Esophagus squamous epithelium (tissue), 4 donors: ENCODE measurements around the gene ITPKB.
"Not testable (repeated sequence)": the region's sequence is repeated elsewhere in the genome, so short reads cannot be mapped to it uniquely, and the experiment has no call there.

Experiments
- CTCF ChIP-seq, 6 experiments: fragments of 450-650 bp in 4 of 6; fragments of 200-600 bp in 2 of 6; sonication (generic) in 2 of 6; IDR thresholded peaks; one replicate each; pipeline ENCODE4 v1.5.1; 2016 to 2019; ENCODE audit warnings: antibody characterized with exemption in 6 of 6, mild to moderate bottlenecking in 4 of 6, moderate library complexity in 4 of 6
- POLR2A ChIP-seq, 4 donors: fragments of 450-650 bp; IDR thresholded peaks; one replicate each; pipeline ENCODE4 v1.6.1; 2017; ENCODE audit warnings: antibody characterized with exemption in 4 of 4, mild to moderate bottlenecking in 4 of 4, moderate library complexity in 3 of 4

GRCh38 chr1:226598955-226599354 is 140.1 kb downstream of the ITPKB start:
- TF ChIP-seq CTCF, POLR2A (IDR thresholded peaks at IDR 0.05): not testable (repeated sequence)
